ENCODE measurements around the gene NEURL3.

Gene NEURL3

GRCh38 chr2:96546797-96547196 is 41.6 kb upstream of the NEURL3 start:
- no peak overlapping the region for H3K4me3 ChIP-seq (ENCODE audit: control insufficient read depth, low read depth, low read length)
- no peak for TF ChIP-seq CTCF (IDR thresholded peaks at IDR 0.05; ENCODE audit: control insufficient read depth, insufficient read depth, low read depth, low read length, missing control alignments)
- no peak for DNase-seq (ENCODE audit: low read depth)

- DNase-seq (ENCODE audit: low read depth), result no peak
- no peak overlapping the region for H3K4me3 ChIP-seq (ENCODE audit: control insufficient read depth, low read depth, low read length)
- no peak for TF ChIP-seq CTCF (IDR thresholded peaks at IDR 0.05; ENCODE audit: control insufficient read depth, insufficient read depth, low read depth, low read length, missing control alignments)
Measured at GRCh38 chr2:96546321-96546720, 41.2 kb upstream of the NEURL3 start.

- no peak for DNase-seq (ENCODE audit: low read depth)
- TF ChIP-seq CTCF (IDR thresholded peaks at IDR 0.05; ENCODE audit: control insufficient read depth, insufficient read depth, low read depth, low read length, missing control alignments), result no peak
Measured at GRCh38 chr2:96542357-96542977, 37.3 kb upstream of the NEURL3 start.

GRCh38 chr2:96541398-96542152 is 36.4 kb upstream of the NEURL3 start:
- no peak overlapping the region for H3K4me3 ChIP-seq (ENCODE audit: control insufficient read depth, low read depth, low read length)
- TF ChIP-seq CTCF (IDR thresholded peaks at IDR 0.05; ENCODE audit: control insufficient read depth, insufficient read depth, low read depth, low read length, missing control alignments), result no peak
- peak; percentile 63 for DNase-seq (ENCODE audit: low read depth)

More at GRCh38 chr2:96542357-96542977, 37.3 kb upstream of the NEURL3 start:
- no peak overlapping the region for H3K4me3 ChIP-seq (ENCODE audit: control insufficient read depth, low read depth, low read length)

- no peak for TF ChIP-seq CTCF (IDR thresholded peaks at IDR 0.05; ENCODE audit: control insufficient read depth, insufficient read depth, low read depth, low read length, missing control alignments)
- peak; percentile 64 for DNase-seq (ENCODE audit: low read depth)
- H3K4me3 ChIP-seq (ENCODE audit: control insufficient read depth, low read depth, low read length), result no peak overlapping the region
Measured at GRCh38 chr2:96540136-96540535, 35.0 kb upstream of the NEURL3 start.

GRCh38 chr2:96539215-96539920 is 34.2 kb upstream of the NEURL3 start:
- H3K4me3 ChIP-seq (ENCODE audit: control insufficient read depth, low read depth, low read length), result no peak overlapping the region
- DNase-seq (ENCODE audit: low read depth), result no peak
- TF ChIP-seq CTCF (IDR thresholded peaks at IDR 0.05; ENCODE audit: control insufficient read depth, insufficient read depth, low read depth, low read length, missing control alignments), result no peak

All from AG09309 (cell line).